ENCODE measurements around the gene PLEKHO2.

Gene PLEKHO2

GRCh38 chr15:64893481-64894394, 52.0 kb downstream of the PLEKHO2 start:
- DNase-seq, result no peak

- no peak for DNase-seq
These were observed 52.8 kb downstream of the PLEKHO2 start for GRCh38 chr15:64894395-64895056.

DNA sequence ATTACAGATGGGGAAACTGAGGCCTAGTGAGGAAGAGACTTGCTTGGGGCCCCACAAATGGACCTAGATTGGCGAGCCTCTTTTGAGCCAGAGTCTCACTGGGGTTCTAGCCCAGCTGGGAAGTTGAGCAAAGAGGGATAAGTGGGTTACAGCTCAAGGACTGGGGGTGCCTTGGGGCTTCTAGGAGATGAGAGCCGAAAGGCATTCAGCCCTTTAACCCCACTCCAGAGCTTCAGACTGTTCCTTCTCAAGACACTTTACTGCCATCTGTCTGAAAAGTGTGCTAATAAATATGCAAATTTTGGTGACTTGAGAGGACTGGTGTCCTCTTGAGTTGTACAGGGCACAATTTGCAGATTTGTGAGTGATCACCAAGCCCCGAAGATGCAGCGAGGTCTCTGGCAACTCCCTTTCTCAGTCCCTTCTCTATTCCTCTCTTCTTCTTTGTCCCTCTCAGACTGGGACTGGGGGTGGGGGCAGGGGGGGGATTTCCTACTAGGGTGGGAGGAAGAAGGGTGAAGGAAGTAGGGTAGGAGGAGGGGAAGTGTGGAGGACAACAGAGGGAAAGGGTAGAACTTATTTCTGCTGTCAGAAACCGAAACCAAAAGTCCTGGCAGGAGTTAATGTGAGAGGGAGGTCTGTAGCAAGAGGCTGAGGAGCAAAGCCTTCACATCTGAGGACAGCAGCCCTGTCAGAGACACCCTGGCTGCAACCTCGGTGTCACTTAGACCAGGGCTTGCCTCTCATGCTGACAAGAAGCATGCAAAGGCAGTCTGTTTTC, 53.8 kb downstream of the PLEKHO2 start:
- no peak for DNase-seq

DNA sequence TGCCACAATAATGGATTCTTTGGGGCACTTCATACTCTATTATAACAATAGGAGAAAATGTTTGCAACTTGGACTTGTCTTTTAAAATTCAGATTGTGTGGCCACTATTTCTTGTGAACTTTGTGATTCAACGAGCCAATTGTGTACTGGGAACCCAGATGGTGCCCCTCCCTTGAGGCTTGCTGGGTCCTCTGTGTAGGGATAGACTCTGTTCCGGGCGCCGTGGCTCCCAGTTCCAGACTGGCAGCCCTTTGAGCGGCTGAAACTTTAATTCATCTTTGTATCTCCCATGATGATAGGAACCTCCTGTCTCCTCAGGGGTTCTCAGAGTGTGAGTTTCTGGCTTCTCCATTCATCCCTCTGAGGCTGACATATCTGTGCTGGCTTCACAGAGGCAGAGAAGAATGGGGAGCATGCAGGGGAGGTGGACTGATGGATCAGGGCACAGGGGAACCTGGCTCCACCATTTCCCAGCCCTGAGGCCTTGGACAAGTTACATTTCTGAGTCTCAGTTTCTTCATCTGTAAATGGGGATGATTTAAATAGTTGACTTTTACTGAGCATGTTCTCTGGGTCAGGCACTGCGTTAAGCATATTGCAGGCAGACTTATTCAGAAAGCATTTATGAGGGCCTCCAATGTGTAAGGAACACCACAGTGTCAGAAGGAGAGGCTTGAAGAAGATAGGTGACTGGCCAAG, 54.8 kb downstream of the PLEKHO2 start:
- DNase-seq, result no peak

DNA sequence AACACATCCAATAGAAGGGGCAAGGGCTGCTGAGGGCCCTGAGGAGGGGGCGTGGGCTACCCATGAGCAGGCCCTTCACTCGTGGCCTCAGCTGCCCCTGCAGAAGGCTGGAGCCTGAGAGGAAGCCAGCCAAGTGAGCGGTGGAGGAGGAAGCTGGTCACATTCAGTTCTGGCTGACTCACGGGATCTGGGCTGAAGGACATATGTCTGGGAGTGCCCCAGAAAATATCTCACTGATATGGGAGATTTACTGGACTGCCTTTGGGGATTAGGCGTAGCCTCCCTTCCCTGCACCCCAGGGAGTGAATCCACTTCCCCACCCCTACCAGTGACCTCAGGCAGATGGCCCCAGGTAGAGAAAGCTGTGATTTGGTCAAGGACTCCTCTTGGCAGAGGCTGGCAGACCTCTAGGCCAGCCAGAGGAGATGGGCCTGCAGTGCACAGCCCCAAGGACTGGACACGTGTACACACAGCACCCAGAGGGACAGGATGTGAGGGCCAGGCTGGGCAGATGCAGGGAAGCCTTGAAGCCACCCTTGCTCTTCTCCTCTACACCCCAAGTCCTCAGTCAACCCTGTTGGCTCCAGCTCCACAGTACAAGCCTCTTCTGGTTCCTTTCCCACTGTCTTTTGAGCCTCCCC, 55.8 kb downstream of the PLEKHO2 start:
- no peak for DNase-seq

- DNase-seq, result no peak
These were observed 56.7 kb downstream of the PLEKHO2 start for GRCh38 chr15:64898406-64898805.

DNA sequence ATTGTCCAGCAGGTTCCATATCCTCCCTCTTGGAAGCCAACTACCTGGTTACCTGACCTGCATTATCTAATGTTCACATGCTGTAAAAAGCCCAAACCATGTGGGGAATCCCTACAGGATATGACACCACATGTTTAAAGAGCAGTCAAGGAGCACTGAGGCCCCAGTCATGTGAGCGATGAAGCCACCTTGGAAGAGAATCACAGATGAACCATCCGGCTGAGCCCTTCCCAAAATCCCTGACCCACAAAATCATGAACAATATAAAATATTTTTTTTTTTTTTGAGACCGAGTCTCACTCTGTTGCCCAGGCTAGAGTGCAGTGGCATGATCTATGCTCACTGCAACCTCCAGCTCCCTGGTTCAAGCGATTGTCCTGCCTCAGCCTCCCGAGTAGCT, 59.4 kb downstream of the PLEKHO2 start:
- no peak for DNase-seq

- no peak for DNase-seq
These were observed 60.2 kb downstream of the PLEKHO2 start for GRCh38 chr15:64901914-64902313.

DNA sequence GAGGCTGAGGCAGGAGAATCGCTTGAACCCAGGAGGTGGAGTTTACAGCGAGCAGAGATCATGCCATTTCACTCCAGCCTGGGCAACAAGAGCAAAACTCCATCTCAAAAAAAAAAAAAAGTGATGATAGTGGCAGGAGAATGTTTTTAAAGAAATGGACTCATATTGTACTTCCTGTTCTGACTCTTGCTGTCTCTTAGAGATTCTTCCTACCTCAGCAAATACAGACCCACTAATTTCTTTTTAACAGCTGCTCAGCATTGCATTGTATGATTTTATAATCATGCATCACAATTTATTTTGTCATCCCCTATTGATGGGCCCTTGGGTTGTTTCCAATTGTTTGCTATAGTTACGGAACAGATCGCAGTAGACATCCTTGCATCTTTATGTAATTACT, 61.1 kb downstream of the PLEKHO2 start:
- no peak for DNase-seq

DNA sequence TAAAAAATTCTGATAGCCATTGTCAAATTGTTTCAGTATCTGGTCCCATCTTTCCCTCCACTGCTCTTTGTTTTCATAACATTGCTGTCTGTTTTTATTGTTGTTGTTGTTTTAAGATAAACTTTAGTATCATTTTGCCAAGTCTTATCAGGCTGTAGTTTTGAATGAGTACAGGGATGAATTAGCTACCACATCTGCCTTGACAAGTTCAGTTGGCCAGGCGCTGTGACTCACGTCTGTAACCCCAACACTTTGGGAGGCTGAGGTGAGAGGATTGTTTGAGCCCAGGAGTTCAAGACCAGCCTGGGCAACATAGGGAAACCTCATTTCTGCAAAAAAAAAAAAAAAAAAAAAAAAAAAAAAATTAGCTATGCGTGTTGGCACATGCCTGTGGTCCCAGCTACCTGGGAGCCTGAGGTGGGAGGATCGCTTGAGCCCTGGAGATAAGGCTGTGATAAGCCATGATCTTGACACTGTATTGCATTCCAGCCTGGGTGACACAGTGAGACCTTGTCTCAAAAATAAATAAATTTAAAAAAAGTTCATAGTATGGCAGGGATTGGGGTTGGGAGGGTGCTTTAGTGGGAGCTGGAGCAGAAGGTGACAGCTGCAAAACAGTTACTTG, 61.7 kb downstream of the PLEKHO2 start:
- no peak for DNase-seq

DNA sequence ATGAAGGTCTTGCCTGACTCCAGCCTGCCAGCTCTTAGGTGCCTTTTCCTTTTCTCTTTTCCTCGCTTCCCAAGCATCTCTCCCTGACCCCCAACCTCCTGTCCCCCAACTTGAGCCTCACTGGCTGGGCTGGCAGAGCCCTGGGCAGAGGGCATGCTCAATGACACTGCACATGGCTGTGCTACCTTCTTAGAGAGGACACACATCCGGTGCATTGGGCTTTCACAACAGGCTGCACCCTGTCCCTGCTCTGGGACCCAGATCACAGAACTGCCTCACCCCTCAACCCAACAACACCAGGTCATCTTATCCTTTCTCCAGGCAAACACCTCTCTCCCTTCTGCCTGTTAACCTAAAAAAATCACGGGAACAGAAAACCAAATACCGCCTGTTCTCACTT, 62.5 kb downstream of the PLEKHO2 start:
- DNase-seq, result no peak

DNA sequence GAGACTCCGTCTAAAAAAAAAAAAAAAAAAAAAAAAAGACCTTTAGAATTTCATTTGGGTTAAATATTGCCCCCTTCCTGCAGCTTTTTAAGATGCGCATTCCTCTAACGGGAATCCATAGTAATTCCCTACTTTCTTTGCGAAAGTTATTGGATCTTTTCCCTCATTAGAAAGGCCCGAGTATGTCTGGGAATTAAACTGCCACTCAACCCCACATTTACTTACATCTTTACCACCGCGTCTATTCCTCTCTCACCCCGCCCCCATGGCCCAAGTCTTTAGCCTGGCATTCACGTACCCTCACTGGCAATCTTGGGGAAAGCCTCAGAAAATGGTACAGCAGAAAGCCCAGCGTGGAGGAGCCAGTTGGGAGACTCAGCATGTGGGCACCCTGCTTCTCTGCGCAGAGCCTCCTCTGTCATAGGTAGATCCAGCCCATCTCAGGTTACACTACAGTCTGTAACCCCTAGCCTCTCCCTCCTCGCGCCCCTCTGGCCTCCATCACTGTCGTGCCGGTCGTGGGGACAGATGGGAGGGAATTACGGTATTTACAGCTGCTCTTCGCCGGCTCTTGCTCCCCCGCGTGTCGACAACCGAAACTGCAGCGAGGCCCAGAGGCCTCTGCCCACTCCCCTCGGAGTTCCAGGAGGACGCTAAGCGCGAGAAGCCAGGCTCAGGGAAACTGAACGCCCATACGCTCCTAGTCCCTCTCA, 63.6 kb downstream of the PLEKHO2 start:
- no peak for DNase-seq

DNA sequence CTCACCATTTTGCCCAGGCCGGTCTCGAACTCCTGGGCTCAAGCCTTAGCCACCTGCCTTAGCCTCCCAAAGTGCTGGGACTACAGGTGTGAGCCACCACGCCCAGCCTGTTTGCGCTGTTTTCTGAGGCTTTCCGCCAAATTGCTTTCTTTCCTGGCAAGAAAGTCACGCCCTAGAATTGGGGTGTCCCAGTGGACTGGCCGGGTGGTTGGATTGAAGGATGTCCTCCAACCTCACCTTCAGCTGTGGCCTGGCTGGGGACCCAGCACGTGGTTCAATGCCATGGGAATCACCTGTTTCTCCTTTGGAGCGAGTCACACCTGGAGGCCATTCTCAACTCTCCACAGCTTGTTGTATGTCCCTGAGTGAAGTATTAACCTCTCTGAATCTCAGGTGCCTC, 64.2 kb downstream of the PLEKHO2 start:
- DNase-seq, result no peak

- DNase-seq, result no peak
These were observed 64.7 kb downstream of the PLEKHO2 start for GRCh38 chr15:64906402-64906801.

- DNase-seq, result no peak
These were observed 66.3 kb downstream of the PLEKHO2 start for GRCh38 chr15:64907991-64908390.

DNA sequence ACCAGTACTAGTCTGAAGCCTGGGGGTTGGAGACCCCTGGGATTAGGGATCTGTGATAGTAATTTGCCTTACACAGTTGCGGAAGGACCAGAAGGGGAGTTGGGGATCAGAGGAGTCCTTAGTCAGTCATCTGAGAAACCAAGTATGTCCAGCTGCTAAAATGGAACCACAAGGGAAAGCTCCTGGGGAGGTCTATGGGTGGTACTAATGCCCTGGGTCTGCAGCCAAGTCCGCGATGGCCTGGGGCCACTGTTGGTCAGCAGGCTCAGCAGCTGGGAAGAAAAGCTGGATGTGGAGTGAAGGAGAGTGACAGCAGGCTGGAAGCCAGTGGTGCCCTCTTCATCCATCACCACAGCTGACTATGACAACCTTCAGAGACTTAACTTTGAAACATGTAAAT, 67.8 kb downstream of the PLEKHO2 start:
- no peak for DNase-seq

- peak; percentile 48 for DNase-seq
These were observed 69.8 kb downstream of the PLEKHO2 start, which contains the start of gene ANKDD1A for GRCh38 chr15:64911311-64912186. ANKDD1A (plus strand) TSS chr15:64911902; CDS start chr15:64911931, 29 bp downstream.

DNA sequence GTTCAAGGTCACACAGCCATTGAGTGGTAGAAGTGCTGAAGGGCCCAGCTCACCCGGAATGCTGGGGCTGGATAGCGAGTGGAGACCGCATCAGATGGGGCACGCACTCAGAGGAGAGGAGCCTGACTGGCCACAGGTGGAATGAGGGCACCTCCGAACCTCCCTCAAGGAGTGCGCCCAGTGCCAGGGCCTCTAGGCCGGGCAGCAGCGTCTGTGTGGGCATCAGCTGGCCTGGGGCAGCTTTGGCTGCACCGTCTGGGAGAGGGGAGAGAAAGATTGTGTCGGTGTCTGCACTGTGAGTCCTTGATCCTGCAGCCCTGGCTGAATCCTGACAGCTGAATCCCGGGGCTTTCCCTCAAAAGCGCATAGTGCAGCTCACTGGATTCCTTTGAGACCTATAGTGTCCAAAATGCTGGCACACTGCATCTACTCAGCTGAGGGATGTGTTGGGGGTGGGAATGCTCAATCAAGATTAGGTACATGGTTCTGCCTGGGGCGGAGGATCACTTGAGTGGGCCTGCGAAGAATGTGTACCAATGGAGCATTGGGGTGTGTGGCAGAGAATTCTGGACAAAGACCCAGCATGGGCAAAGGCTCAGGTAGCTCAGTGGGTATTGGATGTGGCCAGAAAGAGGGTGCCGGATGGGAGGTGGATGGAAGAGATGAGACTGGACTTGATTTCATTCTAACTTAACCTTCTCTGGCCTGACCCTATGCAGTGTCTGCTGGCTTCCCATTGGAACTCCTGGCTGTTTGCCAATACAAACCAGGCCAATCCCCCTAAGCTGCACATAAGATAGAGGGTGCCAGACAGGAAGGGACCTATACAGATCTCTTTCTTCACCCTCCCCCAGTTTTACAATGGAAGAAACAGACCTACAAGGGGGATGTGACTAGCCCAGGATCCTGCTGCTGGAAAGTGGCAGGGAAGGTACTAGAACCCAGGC, 70.9 kb downstream of the PLEKHO2 start:
- no peak for DNase-seq
